Naive thymus-derived CD4-positive, alpha-beta T cell (primary cell): ENCODE measurements around the gene SYNDIG1. TPM values are rescaled to one million over a fixed set of nuclear protein-coding genes. Genes with fewer than 3 reads are reported as not detected.

Experiments used
- ATAC-seq: fragments of 150-1000 bp; cut with Tn5 transposase; 2 replicates; pipeline ENCODE4 v1.10.0; 2021; ENCODE audit warnings: mild to moderate bottlenecking, moderate library complexity
- CTCF ChIA-PET: fragments of 350-600 bp; sonication (Branson Sonifier 250); formaldehyde crosslinking; loops from one replicate; lab custom pipeline; 2021; ENCODE audit warnings: antibody characterized with exemption; lab: Charles Lee
- POLR2A ChIA-PET: fragments of 350-600 bp; sonication (Branson Sonifier 250); formaldehyde crosslinking; loops from one replicate; lab custom pipeline; 2021; ENCODE audit warnings: antibody characterized with exemption, inconsistent platforms; lab: Charles Lee
- DNase-seq, 9 donors: peaks; one replicate each; pipeline versions ENCODE4 v3.0.0 to v3.0.0-alpha.2; 2020 to 2022; ENCODE audit warnings: mixed read lengths in 1 of 9
- H3K27ac ChIP-seq: one replicate; pipeline ENCODE4 v1.7.0; 2013; ENCODE audit warnings: mild to moderate bottlenecking, low read depth, low read length, moderate library complexity
- H3K27me3 ChIP-seq, 2 donors: one replicate each; pipeline ENCODE4 v1.7.0; 2013; ENCODE audit warnings: low read length in 2 of 2, mild to moderate bottlenecking in 2 of 2, moderate library complexity in 2 of 2; ENCODE audit not compliant: control insufficient read depth in 2 of 2, insufficient read depth in 2 of 2
- H3K36me3 ChIP-seq, 3 experiments: 1 replicate in 2 of 3; 2 replicates in 1 of 3; pipeline ENCODE4 v1.7.0; 2013; ENCODE audit warnings: low read length in 3 of 3, mild to moderate bottlenecking in 3 of 3, moderate library complexity in 1 of 3; ENCODE audit not compliant: insufficient read depth in 3 of 3, control insufficient read depth in 2 of 3
- H3K4me1 ChIP-seq, 2 donors: one replicate each; pipeline ENCODE4 v1.7.0; 2013; ENCODE audit warnings: low read length in 2 of 2, mild to moderate bottlenecking in 2 of 2, moderate library complexity in 1 of 2; ENCODE audit not compliant: control insufficient read depth in 2 of 2, insufficient read depth in 2 of 2
- H3K4me3 ChIP-seq: 2 replicates; pipeline ENCODE4 v1.7.0; 2013; ENCODE audit warnings: mild to moderate bottlenecking, low read length
- H3K9me3 ChIP-seq, 3 experiments: 1 replicate in 2 of 3; 2 replicates in 1 of 3; pipeline ENCODE4 v1.7.0; 2013; ENCODE audit warnings: low read length in 3 of 3; ENCODE audit not compliant: control insufficient read depth in 2 of 3
- H3K27ac Mint-ChIP-seq, 9 donors: one replicate each; pipeline ENCODE4 v1.8.0; 2020 to 2022; ENCODE audit warnings: mixed read lengths in 9 of 9, mild to moderate bottlenecking in 8 of 9, moderate library complexity in 5 of 9, inconsistent platforms in 2 of 9
- H3K27me3 Mint-ChIP-seq, 5 donors: one replicate each; pipeline ENCODE4 v1.8.0; 2021 to 2022; ENCODE audit warnings: mixed read lengths in 5 of 5, mild to moderate bottlenecking in 1 of 5
- H3K36me3 Mint-ChIP-seq, 5 donors: one replicate each; pipeline ENCODE4 v1.8.0; 2020 to 2022; ENCODE audit warnings: mixed read lengths in 5 of 5, mild to moderate bottlenecking in 3 of 5, inconsistent platforms in 1 of 5
- H3K4me1 Mint-ChIP-seq, 7 donors: one replicate each; pipeline ENCODE4 v1.8.0; 2020 to 2022; ENCODE audit warnings: mixed read lengths in 7 of 7, mild to moderate bottlenecking in 3 of 7, inconsistent platforms in 1 of 7
- H3K4me3 Mint-ChIP-seq, 10 donors: one replicate each; pipeline ENCODE4 v1.8.0; 2020 to 2022; ENCODE audit warnings: mild to moderate bottlenecking in 10 of 10, mixed read lengths in 10 of 10, moderate library complexity in 6 of 10, inconsistent platforms in 2 of 10
- H3K9me3 Mint-ChIP-seq, 11 donors: one replicate each; pipeline ENCODE4 v1.8.0; 2020 to 2022; ENCODE audit warnings: mixed read lengths in 11 of 11, mild to moderate bottlenecking in 4 of 11, inconsistent platforms in 1 of 11, moderate library complexity in 1 of 11
- intact Hi-C, 2 donors: fragments of 100-400 bp; cut with micrococcal nuclease; formaldehyde crosslinking; loops; one replicate each; pipeline ENCODE4 v1.15.1; 2023
- polyA plus RNA-seq, 2 donors: library from polyadenylated mRNA; unstranded; fragments of 300-500 nt; fragmentation: Illumina TruSeq; gene quantifications; one replicate each; pipeline ENCODE4 v1.2.3, GENCODE V29; 2021
- total RNA-seq, 6 experiments: library from RNA in 5 of 6; stranded (reverse) in 5 of 6; gene quantifications; 1 replicate in 5 of 6; 2 replicates in 1 of 6; pipeline ENCODE4 v1.2.3 and lab custom pipeline; 2021 to 2026

The SYNDIG1 gene
- total and polyA plus RNA-seq, 7 experiments from 2014 or later: not detected

- Mint-ChIP-seq H3K27me3 (peaks cover 2 to 12% (median 5%) of the 10 kb centered on the region in 5 donors), H3K9me3 (peaks cover 0 to 2% (median 0%) of the 10 kb centered on the region in 11 donors), H3K4me1 (peaks cover 0 to 2% (median 0%) of the 10 kb centered on the region in 7 donors), H3K36me3 (no peaks in the 10 kb centered on the region), H3K4me3 (no peak overlapping the region), H3K27ac (no peak overlapping the region)
- H3K4me3 ChIP-seq: no peak overlapping the region
- intact Hi-C loops: no loop called here
- H3K4me1 ChIP-seq: no peaks in the 10 kb centered on the region
- ATAC-seq (no peak), DNase-seq (no peak)
- H3K9me3 ChIP-seq: no peaks in the 10 kb centered on the region
- CTCF ChIA-PET: no interaction called here
- H3K36me3 ChIP-seq: no peaks in the 10 kb centered on the region
- H3K27ac ChIP-seq: no peak overlapping the region
- POLR2A ChIA-PET: no interaction called here
- no peaks in the 10 kb centered on the region for H3K27me3 ChIP-seq
These were observed 142.1 kb downstream of the SYNDIG1 start for GRCh38 chr20:24611360-24612140.

GRCh38 chr20:24612799-24613775, 143.7 kb downstream of the SYNDIG1 start:
- no peaks in the 10 kb centered on the region for H3K36me3 Mint-ChIP-seq
- Histone ChIP-seq H3K36me3 (no peaks in the 10 kb centered on the region), H3K9me3 (no peaks in the 10 kb centered on the region), H3K27me3 (no peaks in the 10 kb centered on the region), H3K27ac (no peak overlapping the region), H3K4me1 (no peaks in the 10 kb centered on the region), H3K4me3 (no peak overlapping the region)
- ChIA-PET POLR2A (no interaction called here), CTCF (no interaction called here)
- peaks cover 2 to 13% (median 9%) of the 10 kb centered on the region in 5 donors for H3K27me3 Mint-ChIP-seq
- H3K4me3 Mint-ChIP-seq: no peak overlapping the region
- intact Hi-C loops: no loop called here
- no peak overlapping the region for H3K27ac Mint-ChIP-seq
- H3K9me3 Mint-ChIP-seq: peaks cover 0 to 2% (median 0%) of the 10 kb centered on the region in 11 donors
- DNase-seq (no peak), ATAC-seq (no peak)
- peaks cover 0 to 2% (median 0%) of the 10 kb centered on the region in 7 donors for H3K4me1 Mint-ChIP-seq

GRCh38 chr20:24614341-24614740, 144.9 kb downstream of the SYNDIG1 start:
- CTCF ChIA-PET: no interaction called here
- no peak for DNase-seq
- H3K27me3 ChIP-seq: no peaks in the 10 kb centered on the region
- ATAC-seq: no peak
- POLR2A ChIA-PET: no interaction called here
- Mint-ChIP-seq H3K4me3 (no peak overlapping the region), H3K27ac (no peak overlapping the region), H3K4me1 (peaks cover 0 to 1% (median 0%) of the 10 kb centered on the region in 7 donors), H3K36me3 (no peaks in the 10 kb centered on the region), H3K27me3 (peaks cover 5 to 17% (median 9%) of the 10 kb centered on the region in 5 donors), H3K9me3 (peaks cover 0 to 2% (median 0%) of the 10 kb centered on the region in 11 donors)
- no peak overlapping the region for H3K4me3 ChIP-seq
- intact Hi-C loops: no loop called here
- no peaks in the 10 kb centered on the region for H3K4me1 ChIP-seq
- no peak overlapping the region for H3K27ac ChIP-seq
- no peaks in the 10 kb centered on the region for H3K36me3 ChIP-seq
- H3K9me3 ChIP-seq: no peaks in the 10 kb centered on the region

- Mint-ChIP-seq H3K27me3 (peaks cover 8 to 17% (median 11%) of the 10 kb centered on the region in 5 donors), H3K9me3 (peaks cover 0 to 2% (median 0%) of the 10 kb centered on the region in 11 donors), H3K4me1 (no peaks in the 10 kb centered on the region), H3K4me3 (no peak overlapping the region), H3K36me3 (no peaks in the 10 kb centered on the region), H3K27ac (no peak overlapping the region)
- Histone ChIP-seq H3K4me3 (no peak overlapping the region), H3K27me3 (no peaks in the 10 kb centered on the region), H3K36me3 (no peaks in the 10 kb centered on the region), H3K4me1 (no peaks in the 10 kb centered on the region), H3K9me3 (no peaks in the 10 kb centered on the region), H3K27ac (no peak overlapping the region)
- POLR2A ChIA-PET: no interaction called here
- CTCF ChIA-PET: no interaction called here
- intact Hi-C loops: no loop called here
- DNase-seq (no peak), ATAC-seq (no peak)
These were observed 145.9 kb downstream of the SYNDIG1 start for GRCh38 chr20:24615353-24615752.

GRCh38 chr20:24616258-24617079, 147.0 kb downstream of the SYNDIG1 start:
- no peak overlapping the region for H3K27ac ChIP-seq
- intact Hi-C loops: no loop called here
- H3K27me3 Mint-ChIP-seq: peaks cover 9 to 17% (median 13%) of the 10 kb centered on the region in 5 donors
- H3K9me3 Mint-ChIP-seq: no peaks in the 10 kb centered on the region
- no peaks in the 10 kb centered on the region for H3K27me3 ChIP-seq
- ATAC-seq (no peak), DNase-seq (no peak)
- H3K4me1 Mint-ChIP-seq: no peaks in the 10 kb centered on the region
- H3K36me3 ChIP-seq: no peaks in the 10 kb centered on the region
- no peak overlapping the region for H3K4me3 ChIP-seq
- no peak overlapping the region for H3K27ac Mint-ChIP-seq
- POLR2A ChIA-PET: no interaction called here
- no peaks in the 10 kb centered on the region for H3K9me3 ChIP-seq
- CTCF ChIA-PET: no interaction called here
- H3K4me3 Mint-ChIP-seq: no peak overlapping the region
- H3K36me3 Mint-ChIP-seq: no peaks in the 10 kb centered on the region
- H3K4me1 ChIP-seq: no peaks in the 10 kb centered on the region

GRCh38 chr20:24617080-24617432, 147.6 kb downstream of the SYNDIG1 start:
- Mint-ChIP-seq H3K36me3 (no peaks in the 10 kb centered on the region), H3K9me3 (no peaks in the 10 kb centered on the region), H3K27me3 (peaks cover 10 to 18% (median 17%) of the 10 kb centered on the region in 5 donors), H3K4me3 (no peak overlapping the region), H3K27ac (peak overlapping the region in 1 of 9 donors; percentile 1), H3K4me1 (no peaks in the 10 kb centered on the region)
- intact Hi-C loops: no loop called here
- H3K4me3 ChIP-seq: no peak overlapping the region
- no peaks in the 10 kb centered on the region for H3K9me3 ChIP-seq
- H3K4me1 ChIP-seq: no peaks in the 10 kb centered on the region
- POLR2A ChIA-PET: no interaction called here
- no peaks in the 10 kb centered on the region for H3K36me3 ChIP-seq
- no peak for DNase-seq
- ATAC-seq: no peak
- CTCF ChIA-PET: no interaction called here
- H3K27me3 ChIP-seq: no peaks in the 10 kb centered on the region
- no peak overlapping the region for H3K27ac ChIP-seq
